NCI-H2171 (cell line): ENCODE measurements around the gene CTXND1.
"Not testable (repeated sequence)": the region's sequence is repeated elsewhere in the genome, so short reads cannot be mapped to it uniquely, and the experiment has no call there.

ENCODE experiments used
- DNase-seq: peaks from one replicate; lab custom pipeline; 2025; lab: John Stamatoyannopoulos, UW

CTXND1 gene

GRCh38 chr15:80157215-80157614 lies 94.8 kb downstream of the CTXND1 start:
- no peak for DNase-seq

GRCh38 chr15:80156176-80156720 lies 95.8 kb downstream of the CTXND1 start:
- no peak for DNase-seq

- not testable (repeated sequence) for DNase-seq
Observed at GRCh38 chr15:80155378-80156175, 96.4 kb downstream of the CTXND1 start.

- no peak for DNase-seq
Observed at GRCh38 chr15:80155001-80155377, 97.0 kb downstream of the CTXND1 start.

DNA sequence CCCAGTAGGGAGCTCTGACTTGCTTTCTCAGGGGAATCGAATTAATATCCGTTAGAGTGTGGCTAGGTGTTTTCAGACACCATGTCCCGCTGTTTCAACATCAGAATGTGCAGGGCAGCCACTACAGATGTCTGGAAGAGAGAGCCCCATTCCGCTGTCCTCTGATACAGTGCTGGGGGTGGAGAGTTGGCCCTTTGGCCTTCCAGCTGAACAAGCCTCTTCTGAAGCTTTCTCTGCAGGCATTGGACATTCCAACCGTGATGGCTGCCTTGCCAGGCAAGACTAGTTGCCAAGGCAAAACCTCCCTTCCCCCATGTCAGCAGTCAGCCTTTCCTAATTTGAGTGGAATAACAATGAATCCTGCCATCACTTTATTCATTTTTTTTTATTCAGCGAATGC lies 97.7 kb downstream of the CTXND1 start:
- no peak for DNase-seq

DNA sequence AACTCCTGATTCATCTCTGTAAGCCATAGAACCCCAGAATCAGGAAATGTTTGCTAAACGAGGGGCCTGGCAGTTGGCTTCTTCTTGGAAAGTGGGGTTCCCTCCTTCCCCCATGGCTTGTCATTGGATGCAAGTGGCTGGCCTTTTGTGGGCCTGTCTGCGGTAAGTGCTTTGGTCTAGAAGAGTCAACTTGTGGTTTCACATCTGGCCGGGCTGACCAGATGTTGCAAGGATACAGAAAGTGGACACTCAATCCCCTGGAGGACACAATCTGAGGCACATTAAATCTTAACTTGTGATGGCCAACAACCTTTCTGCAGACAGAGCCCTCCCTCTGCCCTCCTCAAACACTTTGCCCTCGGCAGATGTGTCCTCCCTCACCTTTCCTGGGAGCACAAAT lies 98.1 kb downstream of the CTXND1 start:
- no peak for DNase-seq

DNA sequence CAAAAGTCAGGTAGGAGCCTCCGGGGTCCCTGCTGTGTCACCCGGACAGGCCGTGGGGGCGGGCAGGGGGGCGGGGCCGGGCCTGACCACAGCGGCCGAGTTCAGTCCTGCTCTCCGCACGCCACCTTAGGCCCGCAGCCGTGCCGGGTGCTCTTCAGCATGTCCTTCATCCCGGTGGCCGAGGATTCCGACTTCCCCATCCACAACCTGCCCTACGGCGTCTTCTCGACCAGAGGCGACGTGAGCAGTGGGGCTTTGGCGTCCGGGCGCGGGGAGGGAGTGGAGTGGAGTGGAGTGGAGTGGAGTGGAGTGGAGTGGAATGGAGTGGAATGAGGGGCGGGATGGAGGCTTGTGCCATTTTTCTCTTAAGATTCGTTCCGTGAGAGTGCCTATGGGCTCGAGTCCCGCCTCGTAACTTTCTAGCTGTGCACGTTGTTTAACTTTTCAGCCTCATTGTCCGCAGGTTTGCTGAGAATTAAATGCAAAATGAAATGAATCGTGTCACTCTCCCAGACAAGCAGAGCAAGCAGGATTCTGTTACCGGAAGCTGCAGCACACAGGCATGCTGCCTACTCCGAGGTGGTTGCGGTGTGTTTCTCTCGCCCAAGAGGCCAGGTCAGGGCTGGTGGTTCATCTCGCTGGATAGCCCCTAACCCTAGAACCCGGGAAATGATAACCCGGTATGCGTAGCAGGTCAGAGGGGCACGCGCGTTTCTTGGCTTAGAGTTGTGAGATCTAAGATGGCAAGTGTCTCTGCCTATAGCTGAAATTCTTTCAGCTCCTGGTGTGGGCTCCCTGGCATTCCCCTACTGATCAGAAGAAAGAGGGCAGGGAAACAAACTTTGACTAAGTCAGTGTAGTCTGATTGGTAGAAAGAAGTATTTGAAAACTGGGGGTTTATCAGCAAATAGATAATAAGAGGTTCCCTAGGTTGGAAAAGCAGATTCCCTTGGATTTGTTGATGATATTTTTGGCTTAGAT lies 98.8 kb downstream of the CTXND1 start, which contains the start of gene FAH:
TSS of gene FAH (plus strand) at position 104 of the 981 bp plus-strand sequence. CDS start at position 160, 56 bp downstream.
- DNase-seq: no peak

GRCh38 chr15:80152180-80152895 lies 99.7 kb downstream of the CTXND1 start:
- DNase-seq: peak; percentile 89

- no peak for DNase-seq
Observed at GRCh38 chr15:80151576-80151975, 100.4 kb downstream of the CTXND1 start.

DNA sequence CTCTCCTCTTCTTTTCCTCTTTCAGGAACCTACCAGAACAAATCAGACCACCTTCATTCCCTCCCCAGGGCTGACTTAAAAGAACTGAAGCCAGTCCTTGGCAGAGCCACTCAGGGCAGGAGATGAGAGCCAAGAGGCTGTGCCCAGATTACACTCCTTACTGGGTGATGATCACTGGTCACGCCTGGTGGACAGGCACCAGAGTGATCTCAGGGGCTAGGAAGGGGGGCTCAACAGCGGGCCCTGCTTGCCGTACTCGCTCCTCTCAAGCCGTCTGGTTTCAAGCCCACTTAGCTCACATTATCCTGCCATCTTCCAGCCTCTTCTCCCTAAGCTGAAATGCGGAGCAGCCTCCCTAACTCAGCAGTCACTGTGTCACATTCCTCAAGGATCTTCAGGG lies 100.9 kb downstream of the CTXND1 start:
- no peak for DNase-seq
